ENCODE measurements around the gene KRTAP5-11. TPM values are rescaled to one million over a fixed set of nuclear protein-coding genes. Genes with fewer than 3 reads are reported as not detected.

Gene KRTAP5-11
- not detected for total RNA-seq

GRCh38 chr11:71582309-71582895 is at the start of gene KRTAP5-11:
Gene KRTAP5-11 (minus strand): TSS chr11:71582875. CDS start chr11:71582837, 38 bp downstream.

GRCh38 chr11:71565263-71565662 is 17.4 kb downstream of the KRTAP5-11 start, which contains the start of gene KRTAP5-10:
Gene KRTAP5-10 (plus strand): TSS chr11:71565563. CDS start chr11:71565588, 25 bp downstream.

GRCh38 chr11:71548120-71548519 is 34.6 kb downstream of the KRTAP5-11 start, which contains the start of gene KRTAP5-9:
Gene KRTAP5-9 (plus strand): TSS chr11:71548420. CDS start chr11:71548658, 238 bp downstream.

GRCh38 chr11:71537977-71538665 is 44.6 kb downstream of the KRTAP5-11 start, which contains the start of gene KRTAP5-8:
Gene KRTAP5-8 (plus strand): TSS chr11:71538025. CDS start chr11:71538056, 31 bp downstream.

Small RNAs within 50 kb of the gene (small RNA-seq; reads per million reads assigned to genes)
- not detected for gene AP000867.1
- gene KRTAP5-14P: not detected

Other genes starting within 250 kb of the KRTAP5-11 start
- 44.8 TPM for gene DHCR7, start 134.5 kb downstream of the KRTAP5-11 start, total RNA-seq
- gene NADSYN1, start 129.7 kb downstream of the KRTAP5-11 start, total RNA-seq: 24.5 TPM
- gene KRTAP5-7, start 55.6 kb downstream of the KRTAP5-11 start, total RNA-seq: not detected
- not detected for gene KRTAP5-8, start 44.9 kb downstream of the KRTAP5-11 start, total RNA-seq
- gene KRTAP5-9, start 34.5 kb downstream of the KRTAP5-11 start, total RNA-seq: not detected
- not detected for gene KRTAP5-10, start 17.3 kb downstream of the KRTAP5-11 start, total RNA-seq

Data from diencephalon (tissue), 1 donor.